Panc1 (cell line): Measurements from ENCODE around the gene PINLYP. TPM values are rescaled to one million over a fixed set of nuclear protein-coding genes. Genes with fewer than 3 reads are reported as not detected.

Experiments used
- ATAC-seq: fragments of 200-7000 bp; cut with Tn5 transposase; 2 replicates; pipeline ENCODE4 v1.9.1; 2020; ENCODE audit warnings: mild to moderate bottlenecking, moderate library complexity
- BruUV-seq: library from RNA; stranded (reverse); fragments of 400-500 nt; replicated peaks from 2 replicates; lab custom pipeline; 2021; lab: Mats Ljungman, UMichigan
- CTCF ChIA-PET: fragments of 300-600 bp; sonication (Branson Sonifier 250); formaldehyde crosslinking; loops from one replicate; lab custom pipeline; 2022; ENCODE audit warnings: antibody characterized with exemption; lab: Charles Lee
- POLR2A ChIA-PET: fragments of 300-600 bp; sonication (Branson Sonifier 250); formaldehyde crosslinking; loops from one replicate; lab custom pipeline; 2022; ENCODE audit warnings: antibody characterized with exemption; lab: Charles Lee
- DNase-seq: peaks from one replicate; pipeline ENCODE4 v3.0.0-alpha.2; 2010; ENCODE audit warnings: low read depth, low spot score
- H3K27ac ChIP-seq: 2 replicates; pipeline ENCODE4 v1.5.1; 2011; ENCODE audit warnings: mild to moderate bottlenecking, low read length, inconsistent platforms
- H3K27me3 ChIP-seq: fragments of 200-500 bp; sonication (Bioruptor generic); 2 replicates; pipeline ENCODE4 v1.6.0; 2014; ENCODE audit warnings: low read length, inconsistent platforms; ENCODE audit not compliant: control insufficient read depth, insufficient read depth
- H3K36me3 ChIP-seq: fragments of 200-500 bp; sonication (Bioruptor generic); 2 replicates; pipeline ENCODE4 v1.5.1; 2014; ENCODE audit warnings: inconsistent platforms, mild to moderate bottlenecking, low read length, moderate library complexity; ENCODE audit not compliant: control insufficient read depth, insufficient read depth
- H3K4me1 ChIP-seq: 2 replicates; pipeline ENCODE4 v1.5.1; 2011; ENCODE audit warnings: inconsistent platforms, mild to moderate bottlenecking, low read length, moderate library complexity; ENCODE audit not compliant: control insufficient read depth, insufficient read depth
- H3K4me3 ChIP-seq, 2 experiments: 2 replicates each; pipeline ENCODE4 v1.5.1; 2011 to 2012; ENCODE audit warnings: low read depth in 2 of 2, low read length in 2 of 2, mild to moderate bottlenecking in 2 of 2, inconsistent platforms in 1 of 2, moderate library complexity in 1 of 2
- H3K9me3 ChIP-seq: fragments of 200-500 bp; sonication (Bioruptor generic); 2 replicates; pipeline ENCODE4 v1.5.1; 2014; ENCODE audit warnings: low read depth, mild to moderate bottlenecking, inconsistent platforms, low read length, moderate library complexity; ENCODE audit not compliant: control insufficient read depth, insufficient read depth
- CTCF ChIP-seq: fragments of 450-650 bp; IDR thresholded peaks from 2 replicates; pipeline ENCODE4 v1.5.1; 2017; ENCODE audit warnings: mild to moderate bottlenecking
- POLR2AphosphoS5 ChIP-seq: IDR thresholded peaks from 2 replicates; pipeline ENCODE4 v1.6.1; 2012; ENCODE audit warnings: mild to moderate bottlenecking, low read depth, low read length, moderate library complexity
- REST ChIP-seq, 2 experiments: IDR thresholded peaks; 2 replicates each; pipeline ENCODE4 v1.6.1; 2011 to 2012; ENCODE audit warnings: low read depth in 2 of 2, control low read depth in 1 of 2, low read length in 1 of 2, mild to moderate bottlenecking in 1 of 2, moderate library complexity in 1 of 2; ENCODE audit not compliant: insufficient read depth in 1 of 2
- SIN3A ChIP-seq: IDR thresholded peaks from 2 replicates; pipeline ENCODE4 v1.6.1; 2012; ENCODE audit warnings: low read depth, mild to moderate bottlenecking, low read length, moderate library complexity, borderline replicate concordance; ENCODE audit not compliant: insufficient read depth
- TCF7L2 ChIP-seq: IDR thresholded peaks from 2 replicates; pipeline ENCODE4 v1.6.1; 2011; ENCODE audit warnings: mild to moderate bottlenecking, low read depth, low read length, inconsistent platforms
- in situ Hi-C: cut with HindIII; loops from 2 replicates; pipeline ENCODE4 v1.10.0; 2016; ENCODE audit warnings: low sequenced_read_pairs, low pct_unique_long_range_greater_than_20kb
- intact Hi-C: fragments of 100-400 bp; cut with micrococcal nuclease; formaldehyde crosslinking; loops from one replicate; pipeline ENCODE4 v1.10.0; 2022; ENCODE audit not compliant: unreplicated experiment
- total RNA-seq: library from RNA; stranded (reverse); gene quantifications from one replicate; pipeline ENCODE4 v1.2.1, GENCODE V29; 2021; ENCODE audit not compliant: unreplicated experiment

PINLYP gene
- total RNA-seq, 1 experiment from 2014 or later, result 0.21 TPM

DNA sequence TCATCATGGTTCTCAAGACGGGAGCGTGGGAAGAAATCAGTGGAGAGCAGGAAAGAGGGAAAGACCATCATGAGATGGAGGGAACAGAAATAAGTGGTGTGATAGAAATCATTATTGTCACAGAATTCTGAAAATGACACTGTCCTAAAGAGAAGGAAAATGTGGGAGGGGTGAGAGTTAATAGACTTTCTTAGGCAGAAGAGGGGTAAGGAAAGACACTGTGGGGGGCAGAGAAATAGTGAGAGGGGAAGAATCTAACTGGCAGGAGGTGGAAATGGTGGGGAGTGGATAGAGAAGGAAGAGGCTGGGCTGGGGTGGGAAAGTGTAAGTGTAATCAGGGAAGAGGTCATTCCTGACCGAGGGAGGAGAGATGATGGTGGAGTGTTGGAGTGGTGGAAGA is 3.2 kb downstream of the PINLYP start:
- ChIA-PET POLR2A (no interaction called here), CTCF (no interaction called here)
- peaks cover 7% of the 10 kb centered on the region; the same call in 1 of the 2 replicates for H3K36me3 ChIP-seq
- intact Hi-C loops (no loop called here), in situ Hi-C loops (no loop called here)
- ATAC-seq (no peak), DNase-seq (no peak)
- H3K4me3 ChIP-seq, result no peak overlapping the region
- H3K27me3 ChIP-seq, result no peaks in the 10 kb centered on the region
- no peak for TF ChIP-seq CTCF
- TF ChIP-seq SIN3A, result no peak
- TF ChIP-seq TCF7L2, result no peak
- no peak for TF ChIP-seq REST (IDR thresholded peaks at IDR 0.05; ENCODE audit: insufficient read depth in 1 of 2, low read depth in 2 of 2, low read length in 1 of 2)
- BruUV-seq, result no TSS peak
- H3K27ac ChIP-seq, result no peak overlapping the region
- H3K4me1 ChIP-seq, result peaks cover 3% of the 10 kb centered on the region; the same call in 1 of the 2 replicates
- H3K9me3 ChIP-seq, result no peaks in the 10 kb centered on the region

DNA sequence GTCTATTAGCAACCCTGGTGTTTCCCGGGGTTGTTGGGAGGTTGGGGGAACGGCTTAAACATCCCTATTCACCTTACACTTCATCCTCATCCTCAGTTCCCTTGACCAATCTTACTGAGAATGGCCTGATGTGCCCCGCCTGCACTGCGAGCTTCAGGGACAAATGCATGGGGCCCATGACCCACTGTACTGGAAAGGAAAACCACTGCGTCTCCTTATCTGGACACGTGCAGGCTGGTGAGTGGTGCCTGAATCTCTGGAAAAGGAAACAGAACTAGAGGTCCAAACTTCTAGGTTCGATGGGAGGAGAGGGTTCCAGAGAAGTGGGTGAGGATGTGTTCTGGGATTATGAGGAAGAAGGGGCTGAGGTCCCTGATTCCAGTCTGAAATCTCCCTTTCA is 5.9 kb downstream of the PINLYP start:
- TF ChIP-seq SIN3A (no peak), TCF7L2 (no peak), REST (IDR thresholded peaks at IDR 0.05; ENCODE audit: insufficient read depth in 1 of 2, low read depth in 2 of 2, low read length in 1 of 2) (no peak), POLR2AphosphoS5 (no peak), CTCF (no peak)
- ATAC-seq (0 out of 2 replicates have a peak, but pooled peaks have one; percentile 32), DNase-seq (no peak)
- Histone ChIP-seq H3K27ac (no peak overlapping the region), H3K4me1 (no peaks in the 10 kb centered on the region), H3K27me3 (no peaks in the 10 kb centered on the region), H3K4me3 (no peak overlapping the region), H3K36me3 (no peaks in the 10 kb centered on the region), H3K9me3 (no peaks in the 10 kb centered on the region)
- in situ Hi-C loops, result no loop called here
- no TSS peak for BruUV-seq
- ChIA-PET POLR2A (no interaction called here), CTCF (no interaction called here)
- intact Hi-C loops, result no loop called here
